Chondrocyte (in vitro differentiated cells): Measurements from ENCODE around the gene C3. TPM values are rescaled to one million over a fixed set of nuclear protein-coding genes. Genes with fewer than 3 reads are reported as not detected.
"Not testable (repeated sequence)": the region's sequence is repeated elsewhere in the genome, so short reads cannot be mapped to it uniquely, and the experiment has no call there.

ENCODE experiments used
- DNase-seq: peaks from one replicate; pipeline ENCODE4 v3.0.0; 2021; ENCODE audit warnings: mixed read lengths, low spot score
- H3K27ac Mint-ChIP-seq: one replicate; pipeline ENCODE4 v1.8.0; 2021; ENCODE audit warnings: mild to moderate bottlenecking, moderate library complexity, mixed read lengths; ENCODE audit not compliant: unreplicated experiment
- H3K27me3 Mint-ChIP-seq: 2 replicates; pipeline ENCODE4 v1.8.0; 2021; ENCODE audit warnings: low read depth, mixed read lengths
- H3K36me3 Mint-ChIP-seq: 2 replicates; pipeline ENCODE4 v1.8.0; 2021; ENCODE audit warnings: low read depth, mixed read lengths
- H3K4me1 Mint-ChIP-seq: 2 replicates; pipeline ENCODE4 v1.8.0; 2021; ENCODE audit warnings: low read depth, mild to moderate bottlenecking, mixed read lengths
- H3K4me3 Mint-ChIP-seq: one replicate; pipeline ENCODE4 v1.8.0; 2021; ENCODE audit warnings: mild to moderate bottlenecking, moderate library complexity, mixed read lengths; ENCODE audit not compliant: unreplicated experiment
- H3K9me3 Mint-ChIP-seq: 2 replicates; pipeline ENCODE4 v1.8.0; 2021; ENCODE audit warnings: low read depth, mixed read lengths
- total RNA-seq: library from RNA; stranded (reverse); gene quantifications from 3 replicates; pipeline ENCODE4 v1.2.1, GENCODE V29; 2021
- TF ChIP-seq, protein P1 (sequence below): fragments of 200-600 bp; sonication (generic); IDR thresholded peaks from 2 replicates; pipeline ENCODE4 v1.5.0; 2021; ENCODE audit warnings: antibody characterized with exemption, mild to moderate bottlenecking, moderate library complexity

C3 gene
- total RNA-seq, 1 donor from 2014 or later = 0.77 TPM

GRCh38 chr19:6649185-6649584, 71.3 kb downstream of the C3 start:
- Mint-ChIP-seq H3K4me1 (no peaks in the 10 kb centered on the region), H3K4me3 (no peak overlapping the region), H3K27ac (no peak overlapping the region), H3K27me3 (peaks cover 28% of the 10 kb centered on the region), H3K36me3 (peaks cover 3% of the 10 kb centered on the region), H3K9me3 (peaks cover 9% of the 10 kb centered on the region)
- TF ChIP-seq, protein P1, sequence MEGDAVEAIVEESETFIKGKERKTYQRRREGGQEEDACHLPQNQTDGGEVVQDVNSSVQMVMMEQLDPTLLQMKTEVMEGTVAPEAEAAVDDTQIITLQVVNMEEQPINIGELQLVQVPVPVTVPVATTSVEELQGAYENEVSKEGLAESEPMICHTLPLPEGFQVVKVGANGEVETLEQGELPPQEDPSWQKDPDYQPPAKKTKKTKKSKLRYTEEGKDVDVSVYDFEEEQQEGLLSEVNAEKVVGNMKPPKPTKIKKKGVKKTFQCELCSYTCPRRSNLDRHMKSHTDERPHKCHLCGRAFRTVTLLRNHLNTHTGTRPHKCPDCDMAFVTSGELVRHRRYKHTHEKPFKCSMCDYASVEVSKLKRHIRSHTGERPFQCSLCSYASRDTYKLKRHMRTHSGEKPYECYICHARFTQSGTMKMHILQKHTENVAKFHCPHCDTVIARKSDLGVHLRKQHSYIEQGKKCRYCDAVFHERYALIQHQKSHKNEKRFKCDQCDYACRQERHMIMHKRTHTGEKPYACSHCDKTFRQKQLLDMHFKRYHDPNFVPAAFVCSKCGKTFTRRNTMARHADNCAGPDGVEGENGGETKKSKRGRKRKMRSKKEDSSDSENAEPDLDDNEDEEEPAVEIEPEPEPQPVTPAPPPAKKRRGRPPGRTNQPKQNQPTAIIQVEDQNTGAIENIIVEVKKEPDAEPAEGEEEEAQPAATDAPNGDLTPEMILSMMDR = no peak
- peak; percentile 33 for DNase-seq

- TF ChIP-seq, protein P1 = no peak
- Mint-ChIP-seq H3K9me3 (peaks cover 9% of the 10 kb centered on the region), H3K36me3 (peaks cover 3% of the 10 kb centered on the region), H3K4me1 (no peaks in the 10 kb centered on the region), H3K27me3 (peaks cover 28% of the 10 kb centered on the region), H3K4me3 (no peak overlapping the region), H3K27ac (no peak overlapping the region)
- DNase-seq = no peak
Measured at GRCh38 chr19:6648141-6648715, 72.2 kb downstream of the C3 start.

DNA sequence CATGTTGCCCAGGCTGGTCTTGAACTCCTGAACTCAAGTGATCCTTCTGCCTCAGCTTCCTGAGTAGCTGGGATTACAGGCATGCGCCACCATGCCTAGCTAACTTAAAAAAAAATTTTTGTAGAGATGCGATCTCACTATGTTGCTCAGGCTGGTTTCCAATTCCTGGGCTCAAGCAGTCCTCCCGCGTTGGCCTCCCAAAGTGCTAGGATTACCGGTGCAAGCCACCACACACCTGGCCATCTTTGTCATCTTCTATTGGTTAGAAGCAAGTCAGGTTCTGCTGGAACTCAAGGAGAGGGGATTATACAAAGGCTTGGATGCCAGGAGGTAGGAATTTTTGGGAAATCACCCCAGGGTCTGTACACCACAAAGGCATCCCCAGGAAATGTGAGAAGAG, 75.7 kb downstream of the C3 start:
- H3K9me3 Mint-ChIP-seq = peaks cover 6% of the 10 kb centered on the region
- H3K27me3 Mint-ChIP-seq = peaks cover 31% of the 10 kb centered on the region
- no peak overlapping the region for H3K4me3 Mint-ChIP-seq
- H3K36me3 Mint-ChIP-seq = peaks cover 3% of the 10 kb centered on the region
- H3K4me1 Mint-ChIP-seq = no peaks in the 10 kb centered on the region
- TF ChIP-seq, protein P1 = no peak
- DNase-seq = no peak
- H3K27ac Mint-ChIP-seq = no peak overlapping the region

DNA sequence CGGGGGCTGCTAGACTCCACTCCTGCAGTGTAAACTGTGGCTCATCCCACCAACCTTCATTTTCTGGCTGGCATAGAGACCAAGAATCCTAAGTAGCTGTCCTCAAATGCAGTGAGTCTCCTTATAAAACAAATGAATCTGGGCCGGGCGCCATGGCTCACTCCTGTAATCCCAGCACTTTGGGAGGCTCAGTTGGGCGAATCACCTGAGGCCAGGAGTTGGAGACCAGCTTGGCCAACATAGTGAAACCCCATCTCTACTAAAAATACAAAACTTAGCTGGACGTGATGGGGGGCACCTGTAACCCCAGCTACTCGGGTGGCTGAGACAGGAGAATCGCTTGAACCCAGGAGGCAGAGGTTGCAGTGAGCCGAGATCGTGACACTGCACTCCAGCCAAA, 80.1 kb downstream of the C3 start:
- H3K27ac Mint-ChIP-seq, H3K4me3 Mint-ChIP-seq, DNase-seq, H3K4me1 Mint-ChIP-seq, H3K9me3 Mint-ChIP-seq, H3K36me3 Mint-ChIP-seq: not testable (repeated sequence)
- H3K27me3 Mint-ChIP-seq = peaks cover 11% of the 10 kb centered on the region

- no peak overlapping the region for H3K4me3 Mint-ChIP-seq
- no peaks in the 10 kb centered on the region for H3K4me1 Mint-ChIP-seq
- no peaks in the 10 kb centered on the region for H3K36me3 Mint-ChIP-seq
- peaks cover under 1% of the 10 kb centered on the region for H3K9me3 Mint-ChIP-seq
- TF ChIP-seq, protein P1 = no peak
- H3K27me3 Mint-ChIP-seq = peaks cover 9% of the 10 kb centered on the region
- no peak overlapping the region for H3K27ac Mint-ChIP-seq
- no peak for DNase-seq
Measured at GRCh38 chr19:6639439-6639838, 81.0 kb downstream of the C3 start.

DNA sequence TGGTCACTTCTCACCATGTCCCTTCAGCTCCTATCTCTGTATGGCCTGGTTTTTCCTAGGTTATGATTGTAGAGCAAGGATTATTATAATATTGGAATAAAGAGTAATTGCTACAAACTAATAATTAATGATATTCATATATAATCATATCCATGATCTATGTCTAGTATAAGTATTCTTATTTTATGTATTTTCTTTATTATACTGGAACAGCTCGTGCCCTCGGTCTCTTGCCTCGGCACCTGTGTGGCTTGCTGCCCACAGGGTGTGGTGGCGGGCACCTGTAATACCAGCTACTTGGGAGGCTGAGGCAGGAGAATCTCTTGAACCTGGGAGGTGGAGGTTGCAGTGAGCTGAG, 87.0 kb downstream of the C3 start:
- H3K27ac Mint-ChIP-seq, DNase-seq, H3K27me3 Mint-ChIP-seq, H3K9me3 Mint-ChIP-seq, H3K36me3 Mint-ChIP-seq, H3K4me3 Mint-ChIP-seq, H3K4me1 Mint-ChIP-seq: not testable (repeated sequence)
- TF ChIP-seq, protein P1 = peak; percentile 65
